ENCODE data around the gene RCOR3.

The RCOR3 gene

DNA sequence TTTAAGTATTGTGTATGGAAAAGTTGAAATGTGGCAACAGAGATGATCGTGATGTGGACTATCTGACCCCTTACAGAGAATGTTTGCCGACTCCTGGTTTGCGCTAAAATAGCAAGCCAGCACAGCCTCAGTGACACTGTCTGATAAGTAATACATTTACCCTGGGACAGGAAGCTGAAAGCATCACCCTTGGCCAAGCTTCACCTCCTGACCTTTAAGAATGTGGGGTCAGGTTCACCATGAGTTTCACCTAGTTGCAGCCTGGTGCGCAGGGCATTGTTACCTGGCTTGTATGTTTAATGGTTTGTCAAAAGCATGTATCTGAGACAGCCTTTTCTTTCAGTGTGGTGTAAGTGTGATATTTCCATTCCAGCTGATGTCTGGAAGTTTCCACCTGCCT, 96.7 kb downstream of the RCOR3 start:
- Histone ChIP-seq H3F3A (ENCODE audit: insufficient read depth) (no peaks in the 10 kb centered on the region), H3K79me2 (ENCODE audit: insufficient read depth, low read length) (0 out of 2 replicates have a peak, but pooled peaks cover 4% of the 10 kb centered on the region), H3K36me3 (ENCODE audit: low read length) (no peaks in the 10 kb centered on the region), H3K27me3 (ENCODE audit: low read length) (no peaks in the 10 kb centered on the region), H3K27ac (ENCODE audit: low read depth, low read length) (no peak overlapping the region), H3K9me2 (replicated peaks; ENCODE audit: insufficient read depth, low read length) (no peaks in the 10 kb centered on the region), H3K4me3 (ENCODE audit: insufficient read depth, low read length, poor library complexity, severe bottlenecking) (no peak overlapping the region), H3K9ac (ENCODE audit: low read length) (no peak overlapping the region), H3K9me3 (ENCODE audit: insufficient read depth, low read length) (peaks cover 5% of the 10 kb centered on the region; the same call in 1 of the 2 replicates), H4K20me1 (ENCODE audit: low read depth, low read length) (no peaks in the 10 kb centered on the region), H3K4me2 (ENCODE audit: low read depth, low read length, poor library complexity, severe bottlenecking) (no peak overlapping the region), H2AFZ (ENCODE audit: low read depth, low read length, severe bottlenecking) (no peak overlapping the region)
- TF ChIP-seq CTCF (IDR thresholded peaks at IDR 0.05; ENCODE audit: insufficient read depth, low read length, poor library complexity, severe bottlenecking) = no peak
- TF ChIP-seq EZH2phosphoT487 (conservative IDR thresholded peaks at IDR 0.05; ENCODE audit: low read length) = no peak

GRCh38 chr1:211356723-211357407, 97.7 kb downstream of the RCOR3 start:
- Histone ChIP-seq H3K4me2 (ENCODE audit: low read depth, low read length, poor library complexity, severe bottlenecking) (no peak overlapping the region), H4K20me1 (ENCODE audit: low read depth, low read length) (no peaks in the 10 kb centered on the region), H3K27me3 (ENCODE audit: low read length) (no peaks in the 10 kb centered on the region), H3K27ac (ENCODE audit: low read depth, low read length) (no peak overlapping the region), H3K9me3 (ENCODE audit: insufficient read depth, low read length) (peaks cover 2% of the 10 kb centered on the region; the same call in 1 of the 2 replicates), H3K9ac (ENCODE audit: low read length) (no peak overlapping the region), H3K9me2 (replicated peaks; ENCODE audit: insufficient read depth, low read length) (no peaks in the 10 kb centered on the region), H3F3A (ENCODE audit: insufficient read depth) (no peaks in the 10 kb centered on the region), H3K79me2 (ENCODE audit: insufficient read depth, low read length) (0 out of 2 replicates have a peak, but pooled peaks cover 4% of the 10 kb centered on the region), H3K4me3 (ENCODE audit: insufficient read depth, low read length, poor library complexity, severe bottlenecking) (no peak overlapping the region), H3K36me3 (ENCODE audit: low read length) (no peaks in the 10 kb centered on the region), H2AFZ (ENCODE audit: low read depth, low read length, severe bottlenecking) (no peak overlapping the region)
- TF ChIP-seq CTCF (IDR thresholded peaks at IDR 0.05; ENCODE audit: insufficient read depth, low read length, poor library complexity, severe bottlenecking) (no peak), EZH2phosphoT487 (conservative IDR thresholded peaks at IDR 0.05; ENCODE audit: low read length) (no peak)

GRCh38 chr1:211358685-211359084, 99.5 kb downstream of the RCOR3 start:
- Histone ChIP-seq H3F3A (ENCODE audit: insufficient read depth) (no peaks in the 10 kb centered on the region), H2AFZ (ENCODE audit: low read depth, low read length, severe bottlenecking) (no peak overlapping the region), H3K27ac (ENCODE audit: low read depth, low read length) (no peak overlapping the region), H3K4me2 (ENCODE audit: low read depth, low read length, poor library complexity, severe bottlenecking) (no peak overlapping the region), H3K9ac (ENCODE audit: low read length) (no peak overlapping the region), H3K9me3 (ENCODE audit: insufficient read depth, low read length) (no peaks in the 10 kb centered on the region), H3K9me2 (replicated peaks; ENCODE audit: insufficient read depth, low read length) (no peaks in the 10 kb centered on the region), H3K27me3 (ENCODE audit: low read length) (no peaks in the 10 kb centered on the region), H4K20me1 (ENCODE audit: low read depth, low read length) (no peaks in the 10 kb centered on the region), H3K79me2 (ENCODE audit: insufficient read depth, low read length) (no peaks in the 10 kb centered on the region), H3K36me3 (ENCODE audit: low read length) (no peaks in the 10 kb centered on the region), H3K4me3 (ENCODE audit: insufficient read depth, low read length, poor library complexity, severe bottlenecking) (no peak overlapping the region)
- TF ChIP-seq CTCF (IDR thresholded peaks at IDR 0.05; ENCODE audit: insufficient read depth, low read length, poor library complexity, severe bottlenecking) (no peak), EZH2phosphoT487 (conservative IDR thresholded peaks at IDR 0.05; ENCODE audit: low read length) (no peak)

Measured in SU-DHL-6 (cell line).